Thyroid gland (tissue), 4 donors: ENCODE measurements around the gene ASB2. TPM values are rescaled to one million over a fixed set of nuclear protein-coding genes. Genes with fewer than 3 reads are reported as not detected.

Experiments used
- DNase-seq, 2 donors: peaks; one replicate each; pipeline ENCODE4 v3.0.0-alpha.2; 2019
- H3K27ac ChIP-seq, 3 donors: fragments of 200-600 bp; sonication (generic); 1 replicate in 2 of 3; 2 replicates in 1 of 3; pipeline ENCODE4 v1.5.1; 2016 to 2019; ENCODE audit warnings: mild to moderate bottlenecking in 1 of 3, moderate library complexity in 1 of 3
- H3K27me3 ChIP-seq: fragments of 200-600 bp; sonication (generic); one replicate; pipeline ENCODE4 v1.5.1; 2019
- H3K36me3 ChIP-seq, 2 donors: fragments of 200-600 bp; sonication (generic); one replicate each; pipeline ENCODE4 v1.5.1; 2016 to 2019
- H3K4me1 ChIP-seq, 2 donors: fragments of 200-600 bp; sonication (generic); one replicate each; pipeline ENCODE4 v1.5.1; 2017 to 2019
- H3K4me3 ChIP-seq, 3 donors: fragments of 200-600 bp; sonication (generic); replicated peaks in 1 of 3; 1 replicate in 2 of 3; 2 replicates in 1 of 3; pipeline ENCODE4 v1.5.1; 2016; ENCODE audit warnings: mild to moderate bottlenecking in 1 of 3
- H3K9me3 ChIP-seq: fragments of 200-600 bp; sonication (generic); one replicate; pipeline ENCODE4 v1.5.1; 2017
- POLR2A ChIP-seq, 2 donors: fragments of 450-650 bp; IDR thresholded peaks; one replicate each; pipeline ENCODE4 v1.6.1; 2017; ENCODE audit warnings: antibody characterized with exemption in 2 of 2, mild to moderate bottlenecking in 2 of 2, moderate library complexity in 1 of 2
- WGBS, 2 donors: methylation state at CpG; one replicate each; pipeline ENCODE4 v1.1.5; 2017; 5-methylcytosine and 5-hydroxymethylcytosine counted together
- intact Hi-C: fragments of 100-400 bp; cut with DNase I; formaldehyde crosslinking; loops from one replicate; pipeline ENCODE4 v1.15.1; 2023
- total RNA-seq, 4 donors: library from RNA; depleted of rRNA; stranded (reverse); fragments of >200 nt; gene quantifications; one replicate each; pipeline ENCODE4 v1.2.3, GENCODE V29; 2016
- TF ChIP-seq, protein P1 (sequence below), 6 experiments: fragments of 200-600 bp in 3 of 6; fragments of 450-650 bp in 3 of 6; sonication (generic) in 3 of 6; IDR thresholded peaks; one replicate each; pipeline ENCODE4 v1.5.1; 2016 to 2019; ENCODE audit warnings: antibody characterized with exemption in 6 of 6, mild to moderate bottlenecking in 2 of 6, inconsistent platforms in 1 of 6, moderate library complexity in 1 of 6

The ASB2 gene
- total RNA-seq, 4 donors from 2014 or later, result 0.67 to 3.8 (median 0.79) TPM; not detected in 1

- WGBS, 2 donors, result 90 to 92% methylated on average over 7 of the region's 7 CpGs
- DNase-seq, result no peak
- TF ChIP-seq POLR2A (IDR thresholded peaks at IDR 0.05), result no peak
- TF ChIP-seq, protein P1, sequence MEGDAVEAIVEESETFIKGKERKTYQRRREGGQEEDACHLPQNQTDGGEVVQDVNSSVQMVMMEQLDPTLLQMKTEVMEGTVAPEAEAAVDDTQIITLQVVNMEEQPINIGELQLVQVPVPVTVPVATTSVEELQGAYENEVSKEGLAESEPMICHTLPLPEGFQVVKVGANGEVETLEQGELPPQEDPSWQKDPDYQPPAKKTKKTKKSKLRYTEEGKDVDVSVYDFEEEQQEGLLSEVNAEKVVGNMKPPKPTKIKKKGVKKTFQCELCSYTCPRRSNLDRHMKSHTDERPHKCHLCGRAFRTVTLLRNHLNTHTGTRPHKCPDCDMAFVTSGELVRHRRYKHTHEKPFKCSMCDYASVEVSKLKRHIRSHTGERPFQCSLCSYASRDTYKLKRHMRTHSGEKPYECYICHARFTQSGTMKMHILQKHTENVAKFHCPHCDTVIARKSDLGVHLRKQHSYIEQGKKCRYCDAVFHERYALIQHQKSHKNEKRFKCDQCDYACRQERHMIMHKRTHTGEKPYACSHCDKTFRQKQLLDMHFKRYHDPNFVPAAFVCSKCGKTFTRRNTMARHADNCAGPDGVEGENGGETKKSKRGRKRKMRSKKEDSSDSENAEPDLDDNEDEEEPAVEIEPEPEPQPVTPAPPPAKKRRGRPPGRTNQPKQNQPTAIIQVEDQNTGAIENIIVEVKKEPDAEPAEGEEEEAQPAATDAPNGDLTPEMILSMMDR (IDR thresholded peaks at IDR 0.05), result no peak
- Histone ChIP-seq H3K27ac (no peak overlapping the region), H3K9me3 (no peaks in the 10 kb centered on the region), H3K36me3 (no peaks in the 10 kb centered on the region), H3K4me3 (no peak overlapping the region), H3K27me3 (no peaks in the 10 kb centered on the region), H3K4me1 (no peaks in the 10 kb centered on the region)
- intact Hi-C loops, result no loop called here
Measured at GRCh38 chr14:93917141-93917540, 59.2 kb downstream of the ASB2 start.

DNA sequence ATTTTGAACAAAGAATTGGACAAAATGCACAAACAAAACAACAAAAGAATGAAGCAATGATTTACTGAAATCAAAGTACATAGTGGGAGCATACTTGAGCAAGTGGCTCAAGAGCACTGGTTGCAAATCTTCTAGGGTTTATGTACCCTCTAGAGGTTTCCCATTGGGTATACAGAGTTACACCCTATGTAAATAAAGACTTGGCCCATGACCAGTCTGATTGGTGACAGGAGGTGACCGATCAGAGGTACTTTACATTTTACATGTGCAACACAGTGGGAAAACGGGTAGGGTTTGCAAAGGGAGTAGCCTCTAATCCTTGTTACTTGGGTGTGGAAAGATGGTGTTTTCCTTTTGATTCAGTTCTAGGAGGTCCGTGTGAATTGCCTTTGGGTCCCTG is 59.9 kb downstream of the ASB2 start:
- TF ChIP-seq, protein P1 (IDR thresholded peaks at IDR 0.05), result no peak
- TF ChIP-seq POLR2A (IDR thresholded peaks at IDR 0.05), result no peak
- Histone ChIP-seq H3K27ac (no peak overlapping the region), H3K9me3 (no peaks in the 10 kb centered on the region), H3K4me1 (no peaks in the 10 kb centered on the region), H3K4me3 (no peak overlapping the region), H3K36me3 (no peaks in the 10 kb centered on the region), H3K27me3 (no peaks in the 10 kb centered on the region)
- intact Hi-C loops, result no loop called here
- no peak for DNase-seq
- 73 to 75% methylated on average over 3 of the region's 3 CpGs for WGBS, 2 donors

GRCh38 chr14:93915800-93916199 is 60.6 kb downstream of the ASB2 start:
- 29 to 32% methylated on average over 2 of the region's 2 CpGs for WGBS, 2 donors
- TF ChIP-seq, protein P1 (IDR thresholded peaks at IDR 0.05), result no peak
- no peak for TF ChIP-seq POLR2A (IDR thresholded peaks at IDR 0.05)
- Histone ChIP-seq H3K36me3 (no peaks in the 10 kb centered on the region), H3K9me3 (no peaks in the 10 kb centered on the region), H3K27ac (no peak overlapping the region), H3K4me3 (no peak overlapping the region), H3K4me1 (no peaks in the 10 kb centered on the region), H3K27me3 (no peaks in the 10 kb centered on the region)
- no peak for DNase-seq
- intact Hi-C loops, result no loop called here

- WGBS, 2 donors, result 85 to 86% methylated on average over 10 to 11 of the region's 14 CpGs
- intact Hi-C loops, result no loop called here
- H3K27ac ChIP-seq, result no peak overlapping the region
- no peaks in the 10 kb centered on the region for H3K4me1 ChIP-seq
- H3K36me3 ChIP-seq, result no peaks in the 10 kb centered on the region
- TF ChIP-seq, protein P1 (IDR thresholded peaks at IDR 0.05), result no peak
- no peak for TF ChIP-seq POLR2A (IDR thresholded peaks at IDR 0.05)
- no peak overlapping the region for H3K4me3 ChIP-seq
- H3K9me3 ChIP-seq, result no peaks in the 10 kb centered on the region
- DNase-seq, result no peak
- H3K27me3 ChIP-seq, result no peaks in the 10 kb centered on the region
Measured at GRCh38 chr14:93915070-93915705, 61.2 kb downstream of the ASB2 start.

- WGBS, 2 donors, result 83 to 91% methylated on average over 3 to 4 of the region's 4 CpGs
- no peak overlapping the region for H3K4me3 ChIP-seq
Measured at GRCh38 chr14:93914278-93914677, 62.1 kb downstream of the ASB2 start.

More at GRCh38 chr14:93914278-93914677, 62.1 kb downstream of the ASB2 start:
- no peak for DNase-seq
- Histone ChIP-seq H3K27ac (no peak overlapping the region), H3K9me3 (no peaks in the 10 kb centered on the region), H3K4me1 (no peaks in the 10 kb centered on the region), H3K27me3 (no peaks in the 10 kb centered on the region), H3K36me3 (no peaks in the 10 kb centered on the region)
- intact Hi-C loops, result no loop called here
- TF ChIP-seq, protein P1 (IDR thresholded peaks at IDR 0.05), result no peak
- TF ChIP-seq POLR2A (IDR thresholded peaks at IDR 0.05), result no peak
